Parathyroid adenoma (tissue), 2 donors: ENCODE results near the gene TSHZ1.

ENCODE experiments used
- H2AFZ ChIP-seq: fragments of 300-600 bp; sonication (generic); one replicate; pipeline ENCODE4 v1.7.0; 2017; ENCODE audit warnings: antibody characterized with exemption, mild to moderate bottlenecking
- H3K27ac ChIP-seq: fragments of 300-600 bp; sonication (generic); one replicate; pipeline ENCODE4 v1.7.0; 2017
- H3K27me3 ChIP-seq: fragments of 300-600 bp; sonication (generic); one replicate; pipeline ENCODE4 v1.7.0; 2017; ENCODE audit warnings: low read length; ENCODE audit not compliant: control insufficient read depth, insufficient read depth
- H3K36me3 ChIP-seq: fragments of 300-600 bp; sonication (generic); one replicate; pipeline ENCODE4 v1.7.0; 2017; ENCODE audit warnings: low read length; ENCODE audit not compliant: control insufficient read depth, insufficient read depth
- H3K4me1 ChIP-seq: fragments of 300-600 bp; sonication (generic); one replicate; pipeline ENCODE4 v1.7.0; 2017; ENCODE audit warnings: control low read depth
- H3K4me2 ChIP-seq: fragments of 300-600 bp; sonication (generic); one replicate; pipeline ENCODE4 v1.7.0; 2017; ENCODE audit warnings: low read length
- H3K4me3 ChIP-seq: fragments of 300-600 bp; sonication (generic); one replicate; pipeline ENCODE4 v1.7.0; 2017; ENCODE audit warnings: low read depth, low read length
- H3K79me2 ChIP-seq: fragments of 300-600 bp; sonication (generic); one replicate; pipeline ENCODE4 v1.7.0; 2017; ENCODE audit warnings: control low read depth
- H3K9ac ChIP-seq: fragments of 300-600 bp; sonication (generic); one replicate; pipeline ENCODE4 v1.7.0; 2017; ENCODE audit warnings: mild to moderate bottlenecking
- H3K9me3 ChIP-seq: fragments of 300-600 bp; sonication (generic); one replicate; pipeline ENCODE4 v1.7.0; 2017; ENCODE audit warnings: low read length; ENCODE audit not compliant: control insufficient read depth
- CTCF ChIP-seq: fragments of 300-600 bp; sonication (generic); IDR thresholded peaks from one replicate; pipeline ENCODE4 v1.7.0; 2017; ENCODE audit warnings: antibody characterized with exemption, mild to moderate bottlenecking
- donor health status: primary hyperparathyroidism.

The TSHZ1 gene

GRCh38 chr18:75163736-75164135 is 46.9 kb upstream of the TSHZ1 start:
- H3K27ac ChIP-seq: no peak overlapping the region
- no peak overlapping the region for H3K4me3 ChIP-seq
- H3K79me2 ChIP-seq: no peaks in the 10 kb centered on the region
- no peak for TF ChIP-seq CTCF
- no peaks in the 10 kb centered on the region for H3K4me1 ChIP-seq
- H2AFZ ChIP-seq: no peak overlapping the region
- H3K4me2 ChIP-seq: no peak overlapping the region
- H3K36me3 ChIP-seq: no peaks in the 10 kb centered on the region
- no peaks in the 10 kb centered on the region for H3K9me3 ChIP-seq
- H3K27me3 ChIP-seq: no peaks in the 10 kb centered on the region
- H3K9ac ChIP-seq: no peak overlapping the region

GRCh38 chr18:75164479-75164878 is 46.1 kb upstream of the TSHZ1 start:
- no peak overlapping the region for H3K27ac ChIP-seq
- H3K4me2 ChIP-seq: no peak overlapping the region
- H3K4me1 ChIP-seq: no peaks in the 10 kb centered on the region
- H3K36me3 ChIP-seq: no peaks in the 10 kb centered on the region
- no peak overlapping the region for H3K9ac ChIP-seq
- H3K9me3 ChIP-seq: no peaks in the 10 kb centered on the region
- H3K4me3 ChIP-seq: no peak overlapping the region
- H3K79me2 ChIP-seq: no peaks in the 10 kb centered on the region
- TF ChIP-seq CTCF: no peak
- H3K27me3 ChIP-seq: no peaks in the 10 kb centered on the region
- H2AFZ ChIP-seq: no peak overlapping the region

- Histone ChIP-seq H3K79me2 (no peaks in the 10 kb centered on the region), H3K36me3 (no peaks in the 10 kb centered on the region), H3K27ac (no peak overlapping the region), H3K9ac (no peak overlapping the region), H3K4me2 (no peak overlapping the region), H2AFZ (no peak overlapping the region), H3K4me3 (no peak overlapping the region), H3K27me3 (no peaks in the 10 kb centered on the region), H3K9me3 (no peaks in the 10 kb centered on the region), H3K4me1 (no peaks in the 10 kb centered on the region)
- TF ChIP-seq CTCF: no peak
Measured at GRCh38 chr18:75165926-75166325, 44.7 kb upstream of the TSHZ1 start.

- Histone ChIP-seq H3K79me2 (no peaks in the 10 kb centered on the region), H3K4me1 (no peaks in the 10 kb centered on the region), H2AFZ (no peak overlapping the region), H3K36me3 (no peaks in the 10 kb centered on the region), H3K27ac (no peak overlapping the region), H3K4me3 (no peak overlapping the region), H3K9ac (no peak overlapping the region), H3K27me3 (no peaks in the 10 kb centered on the region), H3K9me3 (no peaks in the 10 kb centered on the region), H3K4me2 (no peak overlapping the region)
- TF ChIP-seq CTCF: no peak
Measured at GRCh38 chr18:75167137-75167536, 43.5 kb upstream of the TSHZ1 start.

- Histone ChIP-seq H2AFZ (no peak overlapping the region), H3K4me1 (no peaks in the 10 kb centered on the region), H3K27me3 (no peaks in the 10 kb centered on the region), H3K9me3 (no peaks in the 10 kb centered on the region), H3K79me2 (no peaks in the 10 kb centered on the region), H3K4me2 (no peak overlapping the region), H3K9ac (no peak overlapping the region), H3K27ac (no peak overlapping the region), H3K36me3 (no peaks in the 10 kb centered on the region), H3K4me3 (no peak overlapping the region)
- TF ChIP-seq CTCF: no peak
Measured at GRCh38 chr18:75167759-75168618, 42.6 kb upstream of the TSHZ1 start.
